ENCODE results near the gene RPP38. TPM values are rescaled to one million over a fixed set of nuclear protein-coding genes. Genes with fewer than 3 reads are reported as not detected.
A peak's percentile ranks its signal among the peaks of the same experiment; 100 is the strongest.

The RPP38 gene
- polyA plus RNA-seq, 5 donors: 25.1 to 28.4 (median 26.0) TPM

DNA sequence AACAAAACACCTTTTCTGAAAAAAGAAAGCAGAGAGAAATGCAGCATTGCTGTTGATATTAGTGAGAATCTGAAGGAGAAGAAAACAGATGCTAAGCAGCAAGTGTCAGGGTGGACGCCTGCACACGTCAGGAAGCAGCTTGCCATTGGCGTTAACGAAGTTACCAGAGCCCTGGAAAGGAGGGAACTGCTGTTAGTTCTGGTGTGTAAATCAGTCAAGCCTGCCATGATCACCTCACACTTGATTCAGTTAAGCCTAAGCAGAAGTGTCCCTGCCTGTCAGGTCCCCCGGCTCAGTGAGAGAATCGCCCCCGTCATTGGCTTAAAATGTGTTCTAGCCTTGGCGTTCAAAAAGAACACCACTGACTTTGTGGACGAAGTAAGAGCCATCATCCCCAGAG is 6.4 kb downstream of the RPP38 start:
- DNase-seq: no peak

DNA sequence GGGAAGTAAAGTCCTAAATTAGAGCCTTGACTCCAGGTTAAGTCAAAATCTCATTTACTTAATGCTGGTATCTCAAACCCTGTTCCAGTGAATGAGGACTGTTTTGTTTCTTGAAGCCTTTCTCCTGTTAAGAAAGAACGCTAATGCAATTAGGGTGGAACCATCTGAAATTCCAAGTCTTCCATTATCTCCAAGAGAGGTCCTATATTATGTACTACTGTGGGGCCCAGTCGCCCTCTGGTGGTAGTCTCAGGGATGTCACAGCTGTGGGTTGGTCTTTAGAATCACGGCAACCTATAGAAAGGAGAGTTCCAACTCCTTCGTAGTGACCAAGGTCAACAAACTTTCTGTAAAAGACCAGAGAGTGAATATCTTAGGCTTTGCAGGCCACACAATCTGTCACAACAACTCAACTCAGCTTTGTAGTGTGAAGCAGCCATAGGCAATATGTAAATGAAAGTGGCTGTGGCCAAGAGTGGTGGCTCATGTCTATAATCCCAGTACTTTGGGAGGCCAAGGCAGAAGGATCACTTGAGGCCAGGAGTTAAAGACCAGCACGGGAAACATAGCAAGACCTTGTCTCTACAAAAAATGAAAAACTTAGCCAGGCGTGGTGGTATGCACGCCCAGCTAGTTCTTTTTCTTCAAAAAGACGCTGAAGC is 9.3 kb downstream of the RPP38 start:
- peak; percentile 30 to 58 for DNase-seq

DNA sequence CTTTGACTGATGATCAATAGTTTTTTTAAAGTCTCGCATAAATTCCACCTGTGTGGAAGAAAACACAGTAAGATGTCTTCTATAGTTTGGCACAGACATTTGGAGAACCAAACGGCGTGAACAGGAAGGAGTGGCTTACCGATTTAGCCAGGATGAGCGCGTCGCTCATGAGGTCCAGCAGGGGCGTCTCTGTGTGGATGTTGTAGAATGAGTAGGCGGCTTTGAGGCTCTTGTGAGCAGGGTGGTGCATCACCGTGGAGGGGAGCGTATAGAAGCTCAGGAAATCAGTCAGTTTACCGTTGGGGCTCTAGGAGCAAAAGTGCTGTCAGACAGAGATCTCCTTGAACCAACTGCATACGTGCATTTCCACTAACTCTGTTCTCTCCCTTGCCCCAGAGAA is 15.5 kb downstream of the RPP38 start:
- DNase-seq: no peak

GRCh38 chr10:15113766-15114165 is 16.6 kb downstream of the RPP38 start:
- no peak for DNase-seq

GRCh38 chr10:15116225-15116624 is 19.1 kb downstream of the RPP38 start:
- DNase-seq: no peak

DNA sequence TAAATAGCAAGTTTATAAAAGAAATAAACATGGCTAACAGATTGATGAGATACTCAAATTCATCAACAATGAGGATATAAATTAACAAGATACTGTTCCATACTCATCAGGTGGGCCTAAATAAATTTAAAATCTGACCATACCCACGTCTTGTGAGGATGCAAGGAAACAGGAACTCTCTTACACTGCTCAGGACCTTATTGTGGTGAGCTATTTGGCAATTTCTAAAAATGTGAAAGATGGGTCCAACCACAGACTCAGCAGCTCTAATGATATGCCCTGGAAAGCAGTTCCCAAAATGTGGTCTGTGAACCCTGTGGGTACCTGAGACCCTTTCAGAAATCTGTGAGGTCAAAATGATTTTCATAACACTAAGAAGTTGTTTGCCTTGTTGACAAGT is 21.5 kb downstream of the RPP38 start:
- no peak for DNase-seq

GRCh38 chr10:15120523-15120922 is 23.4 kb downstream of the RPP38 start:
- no peak for DNase-seq

DNA sequence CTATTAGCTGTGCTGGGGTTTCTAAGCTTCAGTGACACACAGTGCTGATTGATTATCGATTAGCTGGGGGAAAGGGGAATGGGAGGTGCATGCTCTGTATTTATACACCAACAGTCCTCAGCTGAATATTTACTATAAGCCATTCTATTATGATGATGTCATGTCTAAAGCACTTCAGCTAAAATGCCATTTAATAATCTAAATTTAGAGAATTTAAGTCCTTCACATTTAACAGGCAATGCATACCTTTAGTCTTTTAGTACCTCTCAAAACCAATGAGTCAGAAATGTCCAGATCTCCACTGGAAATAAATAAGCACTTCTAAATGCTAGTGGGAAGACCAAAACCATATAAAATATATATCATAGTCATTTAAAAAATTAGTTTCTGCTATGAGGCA is 24.6 kb downstream of the RPP38 start:
- DNase-seq: no peak

- DNase-seq: no peak
These were observed 25.4 kb downstream of the RPP38 start for GRCh38 chr10:15122477-15123030.

DNA sequence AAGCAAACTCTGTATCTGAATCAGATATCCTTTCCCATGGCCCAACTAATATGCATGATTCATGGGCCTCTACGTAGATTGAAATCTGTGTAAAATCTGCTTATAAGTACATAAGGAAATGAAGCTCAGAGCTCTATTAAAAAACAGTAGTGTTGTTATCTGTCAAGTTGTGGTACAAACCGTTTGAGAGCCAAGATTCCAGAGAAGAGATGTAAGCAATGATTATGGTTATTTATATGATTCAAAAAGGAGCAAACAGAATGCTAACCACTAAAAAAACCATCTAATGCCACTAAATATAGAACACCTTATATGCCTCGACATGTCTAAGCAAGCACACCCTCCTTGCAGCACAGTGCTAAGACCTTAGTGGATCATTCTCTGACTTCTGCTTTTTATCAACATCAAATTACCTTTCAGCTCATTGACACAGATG is 26.6 kb downstream of the RPP38 start:
- DNase-seq: no peak

DNA sequence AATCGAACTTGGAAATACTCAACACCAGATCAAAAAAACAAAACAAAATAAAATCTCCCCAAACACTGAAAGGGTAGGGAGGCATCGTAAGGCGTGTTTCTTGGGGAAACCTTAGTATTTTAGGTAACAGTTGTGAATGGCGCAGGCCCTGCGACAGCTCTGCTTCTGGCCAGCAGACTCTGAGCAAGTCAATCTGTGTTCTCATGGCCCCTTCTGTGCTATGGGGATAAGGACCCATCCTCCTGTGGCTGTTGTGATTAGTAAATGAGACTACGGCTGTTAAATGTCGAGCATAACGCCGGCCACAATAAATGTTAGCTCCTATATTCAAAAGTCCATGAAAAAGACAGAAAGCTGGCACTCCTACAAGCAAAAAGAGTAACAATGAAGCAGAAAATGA is 27.0 kb downstream of the RPP38 start:
- no peak for DNase-seq

DNA sequence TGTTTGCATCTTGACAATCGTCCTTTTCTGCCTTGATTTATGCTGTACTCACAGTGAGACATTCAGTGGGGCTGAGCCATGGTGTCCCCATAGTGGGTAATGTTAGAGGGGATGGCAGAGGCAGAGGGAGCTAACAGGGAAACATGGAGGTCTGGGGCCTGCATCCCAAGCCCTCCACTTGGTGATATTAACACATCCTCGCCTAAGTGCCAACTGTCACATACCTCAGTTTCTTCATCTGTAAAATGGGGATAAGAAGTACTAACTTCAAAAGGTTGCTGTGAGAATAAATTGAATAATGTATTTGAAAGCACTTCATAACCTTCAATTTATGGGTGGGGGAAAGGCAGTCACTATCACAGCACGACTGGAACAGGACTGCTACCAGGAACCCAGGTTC is 27.8 kb downstream of the RPP38 start:
- no peak for DNase-seq

DNA sequence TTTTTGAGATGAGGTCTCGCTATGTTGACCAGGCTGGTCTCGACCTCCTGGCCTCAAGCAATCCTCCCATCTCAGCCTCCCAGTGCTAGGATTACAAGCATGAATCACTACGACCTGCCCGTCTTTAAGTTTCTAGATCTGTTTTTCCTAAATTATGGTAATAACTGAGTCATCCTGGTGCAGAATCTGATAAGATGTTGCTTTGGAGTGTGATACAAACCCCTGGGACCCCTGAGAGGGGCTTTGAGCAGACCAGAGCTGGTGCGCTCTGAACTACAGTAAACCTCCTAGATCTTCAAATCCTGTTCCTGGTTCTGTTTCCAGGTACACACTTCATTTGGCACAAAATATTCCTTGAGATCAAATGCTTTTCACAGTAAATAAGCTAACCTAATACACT is 34.2 kb downstream of the RPP38 start:
- no peak for DNase-seq

- DNase-seq: no peak
These were observed 39.2 kb downstream of the RPP38 start for GRCh38 chr10:15136129-15137035.

- no peak for DNase-seq
These were observed 39.8 kb downstream of the RPP38 start for GRCh38 chr10:15137036-15137359.

DNA sequence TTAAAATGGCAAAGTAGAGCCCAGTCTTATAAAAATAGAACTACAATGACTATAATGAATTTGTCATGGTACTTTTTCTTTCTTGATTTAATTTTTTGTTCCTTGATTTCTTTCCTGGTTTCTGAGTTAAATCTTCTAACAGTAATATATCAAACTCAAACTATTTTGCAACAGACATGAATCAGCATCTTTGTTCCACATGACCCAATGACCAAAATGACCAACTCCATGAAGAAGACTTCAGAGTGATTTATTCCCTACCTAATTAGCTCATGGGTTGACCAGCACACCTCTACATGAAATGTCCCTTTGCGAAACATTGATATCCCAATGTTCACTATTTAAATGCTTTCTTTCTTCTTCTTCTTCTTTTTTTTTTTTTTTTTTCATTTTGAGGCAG is 40.5 kb downstream of the RPP38 start:
- no peak for DNase-seq

- DNase-seq: no peak
These were observed 43.5 kb downstream of the RPP38 start for GRCh38 chr10:15140698-15141097.

DNA sequence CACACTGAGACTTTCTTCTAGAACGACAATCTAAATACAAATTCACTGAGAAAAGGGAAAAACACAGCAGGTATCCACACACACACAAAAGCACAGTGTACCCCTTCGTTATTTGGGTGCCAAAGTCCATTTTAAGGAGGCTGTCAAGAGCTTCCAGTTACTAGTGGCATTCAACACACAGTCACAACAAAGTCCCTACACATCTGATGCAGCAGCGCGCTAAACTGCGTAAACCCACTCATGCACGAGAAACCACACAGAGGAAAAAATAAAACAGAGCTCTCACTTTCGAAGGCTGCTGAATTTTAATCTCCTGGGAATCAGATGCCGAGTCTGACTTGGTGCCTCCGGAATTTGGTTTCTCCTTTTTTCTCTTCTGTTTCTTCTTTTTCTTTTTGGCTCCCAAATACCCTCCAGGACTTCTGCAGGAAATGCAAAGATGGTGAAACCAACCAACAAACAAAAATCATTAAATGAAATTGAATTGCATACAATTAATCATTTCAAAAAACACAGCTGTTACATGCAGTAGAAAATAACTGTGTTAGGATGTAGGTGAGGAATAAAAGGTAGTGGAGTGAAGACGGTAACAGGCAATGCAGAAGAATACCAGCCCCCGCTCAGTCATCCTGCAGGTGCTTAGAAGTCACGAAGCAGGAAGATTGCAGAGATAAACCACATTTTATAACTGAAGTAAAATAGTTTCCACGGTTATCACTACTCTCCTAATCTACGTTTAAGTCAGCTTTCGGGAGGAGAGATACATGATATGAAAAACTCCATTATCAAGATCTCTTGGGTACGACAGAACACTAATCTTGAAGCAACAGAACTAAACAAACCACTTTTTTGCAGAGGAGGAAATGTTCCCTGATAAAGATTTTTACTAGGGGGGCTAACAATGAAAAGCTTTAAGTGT is 44.2 kb downstream of the RPP38 start:
- no peak for DNase-seq

- DNase-seq: no peak
These were observed 47.6 kb downstream of the RPP38 start for GRCh38 chr10:15144788-15145187.

DNA sequence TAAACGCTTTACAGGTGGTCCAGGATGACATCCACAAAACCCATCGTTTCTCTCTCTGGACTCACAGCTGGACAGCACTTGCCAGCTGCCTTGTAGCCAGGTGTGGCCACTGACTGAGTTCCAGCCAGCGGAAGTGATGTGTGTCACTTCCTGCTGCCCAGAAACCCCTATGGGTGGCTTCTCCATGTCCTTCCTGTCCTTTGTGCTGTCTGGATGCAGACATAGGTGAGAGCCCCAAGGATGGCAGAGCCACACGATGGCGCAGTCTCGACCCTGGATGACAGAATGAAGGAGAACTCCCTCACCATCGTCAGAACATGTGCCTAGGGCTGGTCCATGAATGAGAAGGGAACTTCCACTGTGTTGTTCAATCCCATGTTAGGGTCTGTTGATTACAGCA is 49.2 kb downstream of the RPP38 start:
- DNase-seq: no peak

DNA sequence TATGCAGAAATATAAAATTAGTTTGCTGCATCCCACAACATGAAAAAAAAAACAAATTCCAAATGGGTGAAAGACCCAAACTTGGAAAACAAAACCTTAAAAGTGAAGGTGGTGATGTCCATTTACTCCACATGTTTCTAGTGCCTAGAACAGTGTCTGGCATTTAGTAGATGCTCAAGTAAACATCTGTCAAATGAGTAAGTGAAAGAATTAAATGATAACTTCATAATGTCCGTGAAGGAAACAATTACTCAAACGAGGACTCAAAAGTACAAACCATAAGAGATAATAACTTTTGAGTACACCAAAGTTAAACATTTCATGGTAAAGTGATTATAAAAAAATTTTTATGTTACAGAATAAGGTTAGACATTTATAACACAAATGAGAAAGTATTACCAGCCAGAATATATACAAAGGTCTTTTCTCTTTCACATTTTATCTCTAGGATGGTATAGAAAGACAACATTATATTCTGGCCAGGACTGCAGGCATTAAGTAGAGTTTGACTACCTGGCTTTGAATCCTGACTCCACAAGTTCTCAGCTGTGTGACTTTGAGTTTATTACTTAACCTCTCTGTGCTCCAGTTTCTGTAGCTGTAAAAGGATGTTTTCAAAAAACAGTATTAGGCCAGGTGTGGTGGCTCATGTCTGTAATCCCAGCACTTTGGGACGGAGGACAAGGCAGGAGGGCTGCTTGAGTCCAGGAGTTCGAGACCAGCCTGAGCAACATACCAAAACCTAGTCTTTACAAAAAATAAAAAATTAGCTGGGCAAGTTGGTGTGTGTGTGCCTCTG is 50.6 kb downstream of the RPP38 start:
- DNase-seq: no peak
